MV-4-11 (cell line): ENCODE measurements around the gene LCE1F.

Source experiments
- DNase-seq: peaks from one replicate; lab custom pipeline; 2025; lab: John Stamatoyannopoulos, UW

Gene LCE1F

GRCh38 chr1:152776361-152776760, 1.4 kb downstream of the LCE1F start:
- DNase-seq: no peak

- DNase-seq: peak; percentile 29
Observed at GRCh38 chr1:152777510-152778137, 2.7 kb downstream of the LCE1F start.

GRCh38 chr1:152783095-152783494, 8.2 kb downstream of the LCE1F start:
- no peak for DNase-seq

GRCh38 chr1:152786077-152786476, 11.1 kb downstream of the LCE1F start, which contains the start of gene LCE1E:
LCE1E (plus strand) TSS chr1:152786257; CDS start chr1:152787300, 1,043 bp downstream.
- DNase-seq: no peak

- no peak for DNase-seq
Observed at GRCh38 chr1:152795686-152796085, 20.7 kb downstream of the LCE1F start.

GRCh38 chr1:152796421-152796820, 21.5 kb downstream of the LCE1F start, which contains the start of gene LCE1D:
LCE1D (plus strand) TSS chr1:152796721; CDS start chr1:152797795, 1,074 bp downstream.
- DNase-seq: no peak

GRCh38 chr1:152801333-152801732, 26.4 kb downstream of the LCE1F start:
- no peak for DNase-seq

GRCh38 chr1:152806576-152806975, 31.6 kb downstream of the LCE1F start, which contains the start of gene LCE1C:
LCE1C (minus strand) TSS chr1:152806651; CDS start chr1:152805478, 1,173 bp downstream.
- no peak for DNase-seq

GRCh38 chr1:152811050-152811449, 36.1 kb downstream of the LCE1F start:
- DNase-seq: no peak

- no peak for DNase-seq
Observed at GRCh38 chr1:152811671-152812070, 36.7 kb downstream of the LCE1F start, which contains the start of gene LCE1B. LCE1B (plus strand) TSS chr1:152811971; CDS start chr1:152812447, 476 bp downstream.

GRCh38 chr1:152817309-152817708, 42.4 kb downstream of the LCE1F start:
- DNase-seq: no peak

- no peak for DNase-seq
Observed at GRCh38 chr1:152823294-152823693, 48.4 kb downstream of the LCE1F start.

GRCh38 chr1:152824964-152825363, 50.0 kb downstream of the LCE1F start:
- DNase-seq: no peak
